ENCODE measurements around the gene PRDM12. TPM values are rescaled to one million over a fixed set of nuclear protein-coding genes. Genes with fewer than 3 reads are reported as not detected.

PRDM12 gene
- total RNA-seq, 1 experiment from 2014 or later, result 0.34 TPM

DNA sequence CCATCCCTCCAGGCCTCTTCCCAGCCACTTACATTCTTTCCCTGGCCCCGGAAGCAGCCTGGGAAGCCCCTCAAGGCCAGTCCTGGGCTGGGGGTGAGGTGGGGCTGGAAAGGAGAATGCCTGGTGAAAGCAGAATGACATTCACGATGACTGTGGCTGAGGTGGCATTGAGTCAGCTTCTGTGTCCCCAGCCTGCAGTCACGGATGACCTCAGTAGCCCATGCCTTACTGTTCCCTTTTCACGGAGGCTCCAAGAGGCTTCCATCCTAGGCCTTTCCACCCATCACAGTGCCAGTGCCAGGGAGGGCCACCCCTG lies 2.7 kb downstream of the PRDM12 start:
- H3K4me1 Mint-ChIP-seq (ENCODE audit: low read depth, unreplicated experiment), result peaks cover 7% of the 10 kb centered on the region
- peaks cover 13% of the 10 kb centered on the region for H3K27me3 Mint-ChIP-seq (ENCODE audit: insufficient read depth, unreplicated experiment)
- Histone ChIP-seq H3K4me1 (no peaks in the 10 kb centered on the region; the same call in 1 of the 2 replicates), H3K36me3 (ENCODE audit: control insufficient read depth, insufficient read depth, low read length) (no peaks in the 10 kb centered on the region), H3K9me3 (no peaks in the 10 kb centered on the region), H3K27me3 (replicated peaks; ENCODE audit: control insufficient read depth, insufficient read depth, low read length) (peaks cover 4% of the 10 kb centered on the region), H3K4me3 (ENCODE audit: low read depth, low read length) (no peak overlapping the region)
- no TSS peak for BruUV-seq (replicated peaks)
- H3K36me3 Mint-ChIP-seq (ENCODE audit: insufficient read depth, unreplicated experiment), result no peaks in the 10 kb centered on the region
- H3K9me3 Mint-ChIP-seq (ENCODE audit: unreplicated experiment), result no peaks in the 10 kb centered on the region
- POLR2A ChIA-PET, result no interaction called here
- intact Hi-C loops (cut with micrococcal nuclease; ENCODE audit: unreplicated experiment), result no loop called here
- no peak overlapping the region for H3K4me3 Mint-ChIP-seq (ENCODE audit: unreplicated experiment)
- TF ChIP-seq, protein P1, sequence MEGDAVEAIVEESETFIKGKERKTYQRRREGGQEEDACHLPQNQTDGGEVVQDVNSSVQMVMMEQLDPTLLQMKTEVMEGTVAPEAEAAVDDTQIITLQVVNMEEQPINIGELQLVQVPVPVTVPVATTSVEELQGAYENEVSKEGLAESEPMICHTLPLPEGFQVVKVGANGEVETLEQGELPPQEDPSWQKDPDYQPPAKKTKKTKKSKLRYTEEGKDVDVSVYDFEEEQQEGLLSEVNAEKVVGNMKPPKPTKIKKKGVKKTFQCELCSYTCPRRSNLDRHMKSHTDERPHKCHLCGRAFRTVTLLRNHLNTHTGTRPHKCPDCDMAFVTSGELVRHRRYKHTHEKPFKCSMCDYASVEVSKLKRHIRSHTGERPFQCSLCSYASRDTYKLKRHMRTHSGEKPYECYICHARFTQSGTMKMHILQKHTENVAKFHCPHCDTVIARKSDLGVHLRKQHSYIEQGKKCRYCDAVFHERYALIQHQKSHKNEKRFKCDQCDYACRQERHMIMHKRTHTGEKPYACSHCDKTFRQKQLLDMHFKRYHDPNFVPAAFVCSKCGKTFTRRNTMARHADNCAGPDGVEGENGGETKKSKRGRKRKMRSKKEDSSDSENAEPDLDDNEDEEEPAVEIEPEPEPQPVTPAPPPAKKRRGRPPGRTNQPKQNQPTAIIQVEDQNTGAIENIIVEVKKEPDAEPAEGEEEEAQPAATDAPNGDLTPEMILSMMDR (IDR thresholded peaks at IDR 0.05; ENCODE audit: insufficient read depth in 1 of 2, low read depth in 1 of 2, low read length in 1 of 2, severe bottlenecking in 1 of 2, unreplicated experiment in 1 of 2), result no peak
- DNase-seq, result no peak
- no peak overlapping the region for H3K27ac Mint-ChIP-seq (ENCODE audit: unreplicated experiment)
- CTCF ChIA-PET, result no interaction called here

DNA sequence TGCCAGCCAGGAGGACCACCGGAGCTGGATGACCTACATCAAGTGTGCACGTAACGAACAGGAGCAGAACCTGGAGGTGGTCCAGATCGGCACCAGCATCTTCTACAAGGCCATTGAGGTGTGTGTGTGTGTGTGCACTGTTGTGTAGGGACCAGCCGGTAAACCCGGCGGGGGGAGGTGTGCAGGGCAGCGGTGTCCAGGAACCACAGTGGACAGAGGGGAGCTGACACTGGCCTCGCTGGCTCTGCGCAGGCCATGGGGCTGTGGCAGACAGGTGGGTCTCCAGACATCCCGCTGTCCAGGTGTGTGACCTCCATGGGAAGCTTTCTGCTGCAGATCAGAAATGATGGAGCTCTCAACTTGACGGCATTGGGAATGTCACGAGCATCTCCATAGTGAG lies 3.8 kb downstream of the PRDM12 start:
- Histone ChIP-seq H3K4me1 (no peaks in the 10 kb centered on the region; the same call in 1 of the 2 replicates), H3K27me3 (replicated peaks; ENCODE audit: control insufficient read depth, insufficient read depth, low read length) (no peaks in the 10 kb centered on the region; the same call in none of the 2 replicates), H3K9me3 (no peaks in the 10 kb centered on the region), H3K36me3 (ENCODE audit: control insufficient read depth, insufficient read depth, low read length) (no peaks in the 10 kb centered on the region), H3K4me3 (ENCODE audit: low read depth, low read length) (no peak overlapping the region)
- H3K4me3 Mint-ChIP-seq (ENCODE audit: unreplicated experiment), result no peak overlapping the region
- H3K9me3 Mint-ChIP-seq (ENCODE audit: unreplicated experiment), result no peaks in the 10 kb centered on the region
- TF ChIP-seq, protein P1 (IDR thresholded peaks at IDR 0.05; ENCODE audit: insufficient read depth in 1 of 2, low read depth in 1 of 2, low read length in 1 of 2, severe bottlenecking in 1 of 2, unreplicated experiment in 1 of 2), result no peak
- POLR2A ChIA-PET, result no interaction called here
- no peak overlapping the region for H3K27ac Mint-ChIP-seq (ENCODE audit: unreplicated experiment)
- intact Hi-C loops (cut with micrococcal nuclease; ENCODE audit: unreplicated experiment), result no loop called here
- CTCF ChIA-PET, result no interaction called here
- no peak for DNase-seq
- no peaks in the 10 kb centered on the region for H3K36me3 Mint-ChIP-seq (ENCODE audit: insufficient read depth, unreplicated experiment)
- peaks cover 7% of the 10 kb centered on the region for H3K4me1 Mint-ChIP-seq (ENCODE audit: low read depth, unreplicated experiment)
- no TSS peak for BruUV-seq (replicated peaks)
- H3K27me3 Mint-ChIP-seq (ENCODE audit: insufficient read depth, unreplicated experiment), result peaks cover 8% of the 10 kb centered on the region

DNA sequence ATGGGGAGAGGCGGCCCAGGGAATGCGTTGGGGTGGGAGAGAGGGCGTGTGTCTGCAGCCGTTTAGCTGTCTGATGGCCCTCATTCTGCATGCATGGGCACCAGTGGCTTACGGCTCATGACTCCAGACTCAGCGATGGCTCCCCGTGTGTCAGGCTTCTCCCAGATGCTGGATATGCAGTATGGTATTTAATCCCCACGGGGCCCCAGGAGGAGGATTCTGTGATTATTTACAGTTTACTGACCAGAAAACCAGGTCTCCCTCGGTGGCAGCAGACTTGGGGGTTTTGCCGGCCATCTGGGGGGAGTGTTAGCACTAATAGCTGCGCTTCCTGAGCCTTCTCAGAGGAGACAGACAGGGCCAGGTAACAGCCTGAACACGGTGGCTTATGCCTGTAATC lies 4.3 kb downstream of the PRDM12 start:
- Mint-ChIP-seq H3K9me3 (ENCODE audit: unreplicated experiment) (no peaks in the 10 kb centered on the region), H3K4me3 (ENCODE audit: unreplicated experiment) (no peak overlapping the region), H3K27ac (ENCODE audit: unreplicated experiment) (no peak overlapping the region), H3K4me1 (ENCODE audit: low read depth, unreplicated experiment) (peaks cover 7% of the 10 kb centered on the region), H3K27me3 (ENCODE audit: insufficient read depth, unreplicated experiment) (peaks cover 8% of the 10 kb centered on the region), H3K36me3 (ENCODE audit: insufficient read depth, unreplicated experiment) (no peaks in the 10 kb centered on the region)
- intact Hi-C loops (cut with micrococcal nuclease; ENCODE audit: unreplicated experiment), result no loop called here
- Histone ChIP-seq H3K27me3 (replicated peaks; ENCODE audit: control insufficient read depth, insufficient read depth, low read length) (no peaks in the 10 kb centered on the region; the same call in none of the 2 replicates), H3K4me1 (no peaks in the 10 kb centered on the region), H3K36me3 (ENCODE audit: control insufficient read depth, insufficient read depth, low read length) (no peaks in the 10 kb centered on the region), H3K4me3 (ENCODE audit: low read depth, low read length) (no peak overlapping the region), H3K9me3 (no peaks in the 10 kb centered on the region)
- ChIA-PET POLR2A (no interaction called here), CTCF (no interaction called here)
- DNase-seq, result no peak
- TF ChIP-seq, protein P1 (IDR thresholded peaks at IDR 0.05; ENCODE audit: insufficient read depth in 1 of 2, low read depth in 1 of 2, low read length in 1 of 2, severe bottlenecking in 1 of 2, unreplicated experiment in 1 of 2), result no peak
- no TSS peak for BruUV-seq (replicated peaks)

Data from Caco-2 (cell line).